ENCODE data around the gene TTC38. TPM values are rescaled to one million over a fixed set of nuclear protein-coding genes. Genes with fewer than 3 reads are reported as not detected.

The TTC38 gene
- total and polyA plus RNA-seq, 12 donors: 24.0 to 111 (median 39.7) TPM

GRCh38 chr22:46326066-46326680, 58.4 kb downstream of the TTC38 start:
- Histone ChIP-seq H3K27me3 (no peaks in the 10 kb centered on the region), H3K9me3 (replicated peaks in 1 of 3) (no peaks in the 10 kb centered on the region), H3K27ac (no peak overlapping the region), H3K36me3 (replicated peaks in 1 of 2) (no peaks in the 10 kb centered on the region), H3K4me3 (no peak overlapping the region), H3K4me1 (replicated peaks in 1 of 2) (no peaks in the 10 kb centered on the region)
- DNase-seq: no peak
- intact Hi-C loops (cut with DNase I): no loop called here
- 85 to 95% (median 90%) methylated on average over 11 to 23 of the region's 23 CpGs for WGBS, 4 donors
- no peak for TF ChIP-seq CTCF (IDR thresholded peaks at IDR 0.05)
- TF ChIP-seq POLR2A (IDR thresholded peaks at IDR 0.05): no peak

- no peaks in the 10 kb centered on the region for H3K36me3 ChIP-seq (replicated peaks in 1 of 2)
- intact Hi-C loops (cut with DNase I): no loop called here
- no peaks in the 10 kb centered on the region for H3K4me1 ChIP-seq (replicated peaks in 1 of 2)
- no peak overlapping the region for H3K4me3 ChIP-seq
- no peak for TF ChIP-seq CTCF (IDR thresholded peaks at IDR 0.05)
- TF ChIP-seq POLR2A (IDR thresholded peaks at IDR 0.05): no peak
- H3K27ac ChIP-seq: no peak overlapping the region
- H3K27me3 ChIP-seq: no peaks in the 10 kb centered on the region
- H3K9me3 ChIP-seq (replicated peaks in 1 of 3): no peaks in the 10 kb centered on the region
- DNase-seq: peak in 1 of 7 donors; percentile 12
- WGBS, 4 donors: 92 to 97% (median 96%) methylated on average over 8 to 13 of the region's 13 CpGs
These were observed 60.1 kb downstream of the TTC38 start for GRCh38 chr22:46327691-46328465.

GRCh38 chr22:46328797-46329196, 61.0 kb downstream of the TTC38 start:
- TF ChIP-seq POLR2A (IDR thresholded peaks at IDR 0.05): no peak
- TF ChIP-seq CTCF (IDR thresholded peaks at IDR 0.05): no peak
- intact Hi-C loops (cut with DNase I): no loop called here
- H3K4me3 ChIP-seq: no peak overlapping the region

GRCh38 chr22:46329616-46330015, 61.8 kb downstream of the TTC38 start:
- no peaks in the 10 kb centered on the region for H3K27me3 ChIP-seq
- TF ChIP-seq POLR2A (IDR thresholded peaks at IDR 0.05) (no peak), CTCF (IDR thresholded peaks at IDR 0.05) (no peak)
- WGBS, 4 donors: 90 to 100% (median 96%) methylated on average over 2 to 8 of the region's 8 CpGs
- no peak for DNase-seq
- H3K36me3 ChIP-seq (replicated peaks in 1 of 2): no peaks in the 10 kb centered on the region
- no peaks in the 10 kb centered on the region for H3K9me3 ChIP-seq (replicated peaks in 1 of 3)
- no peak overlapping the region for H3K27ac ChIP-seq
- intact Hi-C loops (cut with DNase I): no loop called here
- no peaks in the 10 kb centered on the region for H3K4me1 ChIP-seq (replicated peaks in 1 of 2)
- H3K4me3 ChIP-seq: no peak overlapping the region

More at GRCh38 chr22:46328797-46329196, 61.0 kb downstream of the TTC38 start:
- WGBS, 4 donors: 92 to 98% (median 95%) methylated on average over 7 to 11 of the region's 11 CpGs
- no peaks in the 10 kb centered on the region for H3K36me3 ChIP-seq (replicated peaks in 1 of 2)
- no peaks in the 10 kb centered on the region for H3K27me3 ChIP-seq
- no peaks in the 10 kb centered on the region for H3K9me3 ChIP-seq (replicated peaks in 1 of 3)
- no peak for DNase-seq
- no peaks in the 10 kb centered on the region for H3K4me1 ChIP-seq (replicated peaks in 1 of 2)
- H3K27ac ChIP-seq: no peak overlapping the region
